GM21717 (cell line): Measurements from ENCODE around the gene RAI2.

Experiments used
- ATAC-seq: cut with Tn5 transposase; IDR thresholded peaks from one replicate; pipeline ENCODE4 v1.9.1; 2021; ENCODE audit warnings: mild to moderate bottlenecking, moderate library complexity; ENCODE audit not compliant: unreplicated experiment

The RAI2 gene

DNA sequence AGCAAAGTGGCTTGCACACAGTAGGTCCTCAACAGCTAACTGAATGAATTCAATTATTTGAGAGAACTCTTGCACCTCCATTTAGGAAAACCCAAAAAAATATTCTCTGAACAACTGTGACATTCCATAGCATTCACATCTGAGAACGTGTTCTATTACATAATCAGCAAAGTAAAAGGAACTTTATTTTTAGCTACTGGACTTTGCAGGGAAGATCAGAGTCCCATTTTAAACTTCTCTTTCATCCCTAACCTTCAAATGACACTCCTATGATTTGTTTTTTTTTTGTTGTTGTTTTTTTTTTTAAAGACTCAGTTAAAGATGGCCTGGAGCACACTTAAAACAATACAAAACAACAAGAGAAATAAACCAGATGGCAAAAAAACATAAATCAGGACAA, 30.9 kb downstream of the RAI2 start:
- ATAC-seq = no peak

DNA sequence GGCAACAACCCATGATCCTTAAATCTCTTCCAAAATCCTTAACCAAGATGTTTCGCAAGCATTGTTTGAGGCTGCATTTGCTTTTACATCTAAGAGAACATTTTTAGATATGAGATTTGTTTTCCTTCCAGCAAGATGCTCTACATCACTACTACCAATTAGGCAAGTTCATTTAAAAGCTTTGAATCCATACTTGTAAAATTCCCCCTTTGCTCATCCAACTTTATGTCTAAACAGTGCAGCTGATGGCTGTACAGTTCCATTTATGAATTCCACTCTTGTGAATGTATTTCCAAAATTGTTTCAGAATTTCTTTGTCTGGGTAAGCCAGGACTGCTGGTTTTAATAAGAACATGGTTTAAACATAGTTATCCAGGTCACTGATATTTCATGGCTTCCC, 31.5 kb downstream of the RAI2 start:
- ATAC-seq = no peak

DNA sequence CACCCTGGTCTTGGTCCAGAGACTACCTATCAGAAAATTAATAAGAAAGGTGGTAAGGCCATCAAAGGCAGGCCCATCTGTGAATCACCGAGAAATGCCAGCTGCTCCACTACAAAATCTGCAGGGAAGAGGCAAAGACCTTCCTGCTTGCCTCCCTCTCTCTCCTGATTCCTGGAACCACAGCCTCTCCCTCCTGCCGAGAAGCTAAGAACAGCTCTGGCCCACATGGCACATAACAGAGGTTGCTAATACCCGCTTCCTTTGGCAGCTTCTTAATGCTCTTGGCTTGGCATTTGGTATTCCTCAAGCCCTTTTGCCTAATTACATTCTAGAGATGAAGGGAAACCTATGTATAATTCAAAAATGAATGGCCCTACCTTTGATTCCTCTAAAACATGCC, 32.9 kb downstream of the RAI2 start:
- ATAC-seq = no peak

DNA sequence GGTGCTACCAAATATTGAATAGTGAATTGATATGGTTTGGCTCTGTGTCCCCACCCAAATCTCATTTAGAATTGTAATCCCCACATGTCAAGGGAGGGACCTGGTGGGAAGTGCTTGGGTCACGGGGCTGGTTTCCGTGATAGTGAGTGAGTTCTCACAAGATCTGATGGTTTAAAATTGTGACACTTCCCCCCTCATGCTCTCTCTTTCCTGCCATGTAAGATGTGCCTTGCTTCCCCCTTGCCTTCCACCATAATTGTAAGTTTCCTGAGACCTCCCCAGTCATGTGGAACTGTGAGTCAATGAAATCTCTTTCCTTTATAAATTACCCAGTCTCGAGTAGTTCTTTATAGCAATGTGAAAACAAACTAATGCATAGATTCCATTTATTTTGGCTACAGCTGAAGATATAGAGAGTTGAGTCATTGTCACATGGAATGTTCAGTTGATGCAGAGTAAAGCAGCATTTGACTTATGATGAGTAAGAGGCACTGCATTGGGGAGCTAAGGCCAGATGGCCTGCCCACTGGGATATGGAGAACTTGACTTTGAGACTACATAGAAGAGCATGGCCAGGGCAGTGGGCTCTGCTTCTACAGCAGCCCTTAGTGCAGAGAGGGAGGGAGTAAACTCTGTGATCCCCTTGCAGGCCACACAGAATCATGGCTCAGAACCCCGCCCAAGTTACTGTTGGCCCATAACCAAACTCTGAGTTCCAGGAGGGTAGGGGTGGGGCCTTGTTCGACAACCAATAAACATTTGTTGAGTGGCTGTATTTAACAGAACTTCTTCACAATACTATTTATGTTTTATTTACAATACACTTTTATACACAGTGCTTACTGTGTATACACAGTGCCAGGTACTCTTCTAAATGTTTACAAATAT, 34.2 kb downstream of the RAI2 start:
- ATAC-seq = no peak

DNA sequence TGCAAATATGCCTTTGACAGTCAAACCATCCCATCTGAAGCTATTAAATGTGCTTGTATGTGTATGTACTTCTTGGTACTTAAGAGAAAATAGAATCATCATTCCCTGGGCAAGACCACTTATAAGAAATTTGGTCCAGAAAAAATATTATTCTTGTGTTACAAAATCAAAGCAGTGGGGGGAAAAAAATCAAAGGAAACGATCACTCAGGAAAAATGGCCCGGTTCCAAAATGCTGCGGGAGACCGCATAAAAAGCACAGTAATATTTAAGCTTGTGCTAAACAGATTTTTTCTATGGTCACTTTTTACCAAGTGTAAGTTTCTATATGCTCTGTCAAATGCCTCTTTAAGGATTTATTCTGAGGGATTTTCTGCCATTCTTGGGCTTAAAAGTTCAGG, 36.1 kb downstream of the RAI2 start:
- ATAC-seq = no peak

DNA sequence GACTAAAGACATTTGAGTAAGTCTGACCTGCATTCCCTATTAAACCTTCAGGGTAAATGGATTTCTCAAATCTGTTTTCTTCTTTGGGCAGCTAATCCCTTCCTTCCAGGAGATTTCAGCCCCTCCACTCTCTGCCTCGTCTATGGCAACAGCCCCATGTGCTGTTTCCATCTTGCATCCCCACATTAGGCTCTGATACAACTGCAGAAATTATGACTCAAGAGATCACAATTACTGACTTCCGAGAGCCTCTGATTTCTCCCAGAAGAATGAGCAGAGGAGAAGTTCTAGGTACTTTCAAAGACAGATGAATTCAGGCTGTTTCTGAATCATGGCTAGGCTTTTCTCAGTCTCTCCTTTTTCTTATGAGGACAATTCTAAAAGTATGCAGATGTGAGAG, 38.7 kb downstream of the RAI2 start:
- ATAC-seq = no peak

DNA sequence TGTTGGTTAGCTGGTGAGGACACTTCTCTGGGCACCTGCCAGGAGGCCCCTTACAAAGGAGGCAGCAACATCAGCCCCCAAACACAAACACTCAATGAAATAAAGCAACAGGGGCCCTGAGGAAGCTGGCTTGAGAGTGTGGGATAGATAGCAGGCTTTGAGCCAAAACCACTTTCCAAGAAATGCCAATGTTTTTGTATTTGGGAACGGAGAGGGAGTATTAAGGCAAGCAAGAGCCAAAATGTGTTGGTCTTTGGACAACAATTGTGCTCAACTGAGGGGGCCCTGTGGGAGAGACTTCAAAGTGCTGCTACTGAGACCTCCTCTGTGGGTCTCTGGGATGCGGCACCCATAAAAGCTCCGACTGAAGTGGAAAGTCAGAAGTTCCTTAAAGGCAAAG, 41.0 kb downstream of the RAI2 start:
- ATAC-seq = no peak

DNA sequence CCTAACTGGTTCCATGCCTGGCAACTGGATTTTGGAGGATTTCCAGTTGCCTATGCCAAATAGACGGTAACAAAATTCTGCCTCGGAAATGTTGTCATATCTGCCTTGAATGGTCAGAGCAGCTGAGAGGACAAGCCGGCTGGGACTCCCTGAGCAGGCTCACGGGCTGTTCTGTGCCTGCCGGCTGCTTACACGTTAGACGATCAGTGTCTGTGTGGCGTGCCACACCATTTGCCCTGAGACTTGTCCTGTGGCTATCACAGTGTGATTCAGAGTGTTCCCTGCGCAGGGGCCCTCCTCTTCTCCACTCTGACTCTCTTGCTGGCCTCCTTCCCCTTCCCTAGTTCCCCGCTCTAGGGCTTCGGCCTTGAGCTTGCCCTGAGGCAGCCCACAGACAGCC, 42.4 kb downstream of the RAI2 start:
- no peak for ATAC-seq

DNA sequence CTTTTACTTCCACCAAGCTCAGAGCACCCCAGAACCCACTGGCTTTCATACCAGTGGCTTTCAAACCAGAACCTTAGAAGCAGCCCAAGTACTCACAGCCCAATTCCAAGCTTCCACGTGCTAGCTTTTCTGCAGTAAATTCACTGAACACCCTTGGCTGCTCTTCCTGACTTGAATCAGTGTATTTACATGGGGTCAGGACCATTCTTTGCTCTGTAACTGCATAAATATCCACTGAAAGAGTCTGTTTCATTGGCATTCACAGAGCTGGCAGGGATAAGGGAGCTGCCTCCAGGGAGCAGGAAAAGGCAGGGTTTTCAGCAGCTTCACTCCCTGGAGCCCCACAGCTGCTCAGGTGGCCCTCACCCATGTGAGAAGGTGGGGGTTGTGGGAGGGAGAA, 43.8 kb downstream of the RAI2 start:
- ATAC-seq = no peak

DNA sequence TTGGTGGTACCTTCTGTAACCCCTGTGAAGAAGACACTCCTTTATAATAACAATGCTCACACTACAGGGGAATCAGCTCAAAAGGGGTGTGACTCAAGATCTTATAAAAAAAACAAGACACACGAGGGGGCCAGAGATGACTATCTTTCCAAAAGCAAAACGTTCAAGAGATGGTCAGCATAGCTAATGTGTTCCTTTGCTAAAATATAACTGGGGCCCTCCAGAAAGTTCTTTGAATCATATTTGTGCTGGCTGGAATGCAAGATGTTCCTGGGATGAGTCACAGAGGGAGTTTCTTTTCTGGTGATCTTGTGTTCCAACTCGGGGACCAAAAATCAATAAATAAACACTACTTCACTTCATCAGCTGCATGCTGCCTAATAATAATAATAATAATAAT, 46.5 kb downstream of the RAI2 start:
- ATAC-seq = no peak

DNA sequence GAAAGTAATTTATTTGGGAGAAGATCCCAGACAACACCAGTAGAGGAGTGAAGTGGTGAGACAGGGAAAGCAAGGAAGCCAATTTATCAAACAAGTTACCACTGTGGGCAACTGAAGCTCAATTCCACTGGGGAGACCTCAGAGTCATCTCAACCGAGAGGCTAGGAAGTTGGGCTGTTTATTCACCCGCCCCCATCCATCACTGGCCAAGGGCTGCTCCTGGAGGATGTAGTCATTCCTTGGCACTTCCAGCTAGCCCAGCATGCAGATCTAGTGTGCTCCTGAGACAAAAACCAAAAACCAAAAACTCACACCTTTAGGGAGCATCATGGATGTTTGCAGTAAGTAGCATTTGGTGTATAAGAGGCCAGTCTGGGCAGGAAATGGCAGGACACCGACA, 47.0 kb downstream of the RAI2 start:
- no peak for ATAC-seq

DNA sequence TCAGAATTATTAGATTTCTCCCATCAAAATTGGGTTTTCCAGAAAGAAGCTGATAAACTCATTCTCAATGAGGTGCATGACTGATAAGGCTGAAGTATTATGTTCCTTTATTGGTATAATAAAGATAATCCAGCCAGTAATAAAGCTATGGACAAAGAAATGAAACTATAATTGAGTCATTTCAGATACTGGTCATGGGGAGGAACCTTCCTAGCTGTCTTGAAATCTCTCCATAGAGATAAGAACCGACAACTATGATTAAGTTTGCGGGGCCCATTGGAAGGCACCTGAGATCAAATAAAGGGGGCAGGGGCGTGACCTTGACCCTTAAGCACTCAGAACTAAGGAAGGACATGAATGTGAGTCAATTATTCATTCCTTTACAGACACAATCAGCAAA, 47.8 kb downstream of the RAI2 start:
- no peak for ATAC-seq

DNA sequence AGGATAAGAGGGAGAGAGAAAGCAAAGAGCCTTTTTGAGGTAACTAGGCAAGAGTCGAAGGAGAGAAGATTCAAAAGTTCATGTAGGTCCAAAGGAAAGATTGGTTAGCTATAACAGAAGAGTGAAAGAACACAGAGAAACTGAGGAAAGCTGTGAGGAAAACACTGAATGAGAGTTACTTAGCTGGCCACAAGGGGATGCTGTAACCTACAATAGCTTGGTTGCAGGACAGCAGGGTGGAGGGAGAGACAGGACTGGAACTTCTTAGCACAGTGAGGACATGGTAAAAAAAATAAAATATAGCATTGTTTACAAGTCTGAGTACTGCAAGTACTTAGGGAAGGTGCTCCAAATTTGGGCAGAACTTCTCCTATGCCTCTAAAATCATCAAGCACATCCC, 48.3 kb downstream of the RAI2 start:
- ATAC-seq = no peak

DNA sequence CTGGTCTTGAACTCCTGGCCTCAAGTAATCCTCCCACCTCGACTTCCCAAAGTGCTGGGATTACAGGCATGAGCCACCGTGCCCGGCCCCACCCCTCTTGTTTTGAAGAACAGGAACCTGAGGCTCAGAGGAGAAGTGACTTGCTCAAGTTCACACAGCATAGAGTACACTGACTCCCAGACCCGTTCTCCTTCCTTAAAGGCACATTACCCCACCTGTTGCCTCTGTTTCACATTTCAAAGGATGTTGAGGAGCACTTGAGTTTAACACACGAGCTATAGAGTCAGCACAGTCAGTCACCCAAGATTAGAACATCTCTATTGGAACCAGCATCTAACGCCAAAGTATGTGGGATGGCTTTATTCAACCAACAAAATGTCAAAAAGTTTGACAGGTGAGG, 51.1 kb downstream of the RAI2 start:
- no peak for ATAC-seq

DNA sequence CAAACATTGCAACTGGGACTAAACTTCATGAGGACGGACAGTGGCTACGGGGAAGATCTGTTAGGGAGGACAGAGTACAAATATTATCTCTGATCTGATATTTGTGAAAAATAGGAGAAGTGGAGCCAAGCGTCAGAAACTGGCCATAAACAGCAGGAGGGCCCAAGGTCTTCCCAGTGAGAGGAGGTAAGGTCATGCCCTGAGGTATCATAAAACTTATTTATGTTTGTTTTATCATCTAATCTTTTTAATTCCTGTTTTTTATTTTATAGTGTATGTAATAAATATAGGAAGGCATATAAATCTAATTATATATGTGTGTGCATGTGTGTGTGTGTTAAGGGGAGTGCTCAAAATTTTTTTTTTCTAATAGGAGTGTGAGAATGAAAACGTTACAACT, 51.8 kb downstream of the RAI2 start:
- no peak for ATAC-seq

DNA sequence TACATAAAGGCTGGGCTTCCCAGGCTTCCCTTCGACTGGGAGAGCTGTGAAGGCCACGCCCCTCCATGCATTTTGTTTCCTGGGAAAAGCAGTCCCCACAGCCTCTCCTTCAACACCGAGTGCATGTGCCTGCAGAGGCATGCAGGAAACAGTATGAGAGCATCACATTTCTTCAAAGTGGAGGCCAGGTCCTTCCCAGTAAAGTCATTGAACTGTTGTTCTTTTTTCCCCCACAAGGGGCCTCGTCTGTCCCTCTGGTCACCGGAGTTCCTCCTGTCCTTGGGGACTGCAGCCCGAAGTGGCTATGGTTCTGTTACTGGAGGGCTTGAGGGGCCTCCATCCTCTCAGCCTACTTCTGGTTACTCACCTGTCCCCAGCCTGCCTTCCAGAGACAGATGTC, 56.0 kb downstream of the RAI2 start:
- ATAC-seq = no peak

DNA sequence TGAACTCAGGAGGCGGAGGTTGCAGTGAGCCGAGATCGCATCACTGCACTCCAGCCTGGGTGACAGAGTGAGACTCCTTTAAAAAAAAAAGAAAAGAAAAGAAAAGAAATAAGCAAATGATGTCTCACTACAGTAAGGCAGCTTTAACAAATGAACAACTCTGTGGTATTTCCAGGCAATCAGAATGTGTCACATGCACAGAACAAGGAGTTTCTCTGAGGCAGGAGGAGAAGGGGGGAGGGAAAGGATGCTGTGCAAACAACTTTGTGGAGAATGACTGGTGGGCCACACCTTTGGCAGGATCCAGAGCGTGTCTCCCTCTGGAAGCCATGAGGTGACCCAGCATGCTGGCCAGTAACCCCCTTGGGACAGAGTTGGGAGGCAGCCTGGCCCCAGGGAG, 57.6 kb downstream of the RAI2 start:
- ATAC-seq = no peak

DNA sequence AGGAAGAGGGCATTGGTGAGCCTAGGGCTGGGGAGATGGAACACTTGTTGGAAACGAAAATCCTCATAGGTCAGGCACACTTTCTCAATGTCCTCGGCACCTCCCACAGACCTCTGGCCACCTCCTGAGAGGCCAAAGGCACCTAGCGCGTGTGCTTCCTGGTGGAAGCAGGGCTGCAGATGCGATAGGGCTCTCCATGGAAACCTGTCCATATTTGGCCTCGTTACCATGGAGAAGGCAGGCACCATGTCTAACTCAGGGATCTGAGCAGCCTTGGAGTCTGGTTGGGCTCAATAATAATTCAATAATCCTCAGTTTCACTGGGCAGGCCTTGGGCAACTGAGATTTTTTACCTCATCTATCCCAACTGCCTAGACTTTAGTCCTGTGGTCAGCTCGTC, 58.3 kb downstream of the RAI2 start:
- ATAC-seq = no peak

DNA sequence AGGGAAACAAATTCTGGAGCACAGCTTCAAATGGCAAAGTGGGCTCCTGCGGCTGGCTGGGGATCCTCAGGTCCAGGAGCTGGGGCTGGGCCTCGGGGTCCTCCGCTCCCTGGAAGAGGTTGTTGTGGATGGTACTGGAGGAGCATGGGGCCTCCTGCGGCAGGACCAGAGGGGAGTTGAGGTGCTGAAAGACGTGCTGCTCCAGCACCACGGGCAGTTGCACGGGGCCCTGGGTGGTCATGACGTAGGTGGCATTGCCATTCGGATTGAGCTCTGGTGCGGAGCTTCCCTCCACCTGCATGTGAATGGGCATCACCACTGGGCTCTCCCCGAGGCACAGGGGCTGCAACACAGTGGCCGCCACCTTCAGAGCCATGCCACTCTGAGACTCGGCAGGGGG, 59.7 kb downstream of the RAI2 start:
- no peak for ATAC-seq

DNA sequence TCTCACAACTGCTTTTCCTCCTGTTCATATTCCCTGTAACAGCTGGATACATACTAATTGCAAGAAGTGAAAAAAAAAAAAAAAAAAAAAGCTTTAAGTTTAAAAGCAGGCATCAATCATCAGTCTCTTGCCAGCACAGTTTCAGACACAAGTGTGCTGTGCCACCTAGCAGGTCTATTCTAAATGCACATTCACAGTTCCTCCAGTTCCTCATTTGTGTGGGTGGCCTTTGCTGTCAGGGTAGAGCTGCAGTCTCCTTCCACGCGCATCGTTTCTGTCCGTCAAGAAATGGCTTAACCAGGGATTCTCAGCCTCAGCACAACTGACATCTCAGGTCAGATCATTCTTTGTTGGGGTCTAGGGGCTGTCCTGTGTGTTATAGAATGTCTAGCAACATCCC, 62.2 kb downstream of the RAI2 start:
- no peak for ATAC-seq

DNA sequence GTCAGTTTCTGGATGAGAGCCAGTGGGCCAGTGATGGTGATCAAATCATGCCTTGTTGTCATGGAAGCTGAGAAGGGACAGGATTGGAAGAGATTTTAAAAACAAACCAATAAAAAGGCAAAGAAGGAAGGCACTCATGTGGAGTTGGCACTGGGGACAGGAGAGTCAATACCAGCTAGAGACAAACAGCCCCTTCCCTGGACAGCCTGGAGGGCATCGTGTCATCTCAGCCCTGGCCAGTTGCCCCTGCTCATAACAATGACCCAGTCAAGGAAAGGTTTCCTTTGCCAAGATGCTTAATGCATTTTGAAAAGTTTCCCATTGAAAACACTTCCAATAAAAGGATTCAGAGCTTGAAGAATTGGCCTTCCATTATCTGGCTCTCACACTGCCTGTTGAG, 68.3 kb downstream of the RAI2 start:
- no peak for ATAC-seq

DNA sequence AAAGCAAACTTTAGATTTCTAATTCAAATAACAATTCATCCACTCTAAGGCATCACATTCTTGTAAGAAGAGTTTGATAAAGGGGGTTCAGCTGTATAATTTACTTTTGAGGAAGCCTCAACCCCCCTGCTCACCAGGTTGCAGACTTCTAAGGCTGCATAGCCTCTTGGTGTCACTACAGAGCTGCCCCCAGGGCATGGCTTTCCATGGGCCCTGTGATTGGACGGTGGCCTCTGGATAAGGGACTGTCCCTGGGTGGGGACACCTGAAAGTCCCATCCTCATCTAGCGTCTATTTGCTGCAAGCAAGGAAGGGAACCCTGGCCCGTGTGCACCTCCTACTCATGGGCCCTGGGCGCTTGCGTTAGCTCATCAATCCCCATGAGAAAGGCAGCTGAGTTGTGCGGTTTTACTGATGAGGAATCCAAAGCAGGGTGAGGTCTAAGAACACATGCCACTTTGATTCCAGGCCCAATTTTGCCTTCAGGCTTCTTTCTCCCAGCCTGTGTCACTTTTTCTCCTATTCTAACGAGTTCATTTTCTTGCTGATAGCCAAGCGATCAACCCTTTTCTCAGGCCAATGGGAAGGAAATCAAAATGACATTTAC, 72.0 kb downstream of the RAI2 start:
- ATAC-seq = no peak

DNA sequence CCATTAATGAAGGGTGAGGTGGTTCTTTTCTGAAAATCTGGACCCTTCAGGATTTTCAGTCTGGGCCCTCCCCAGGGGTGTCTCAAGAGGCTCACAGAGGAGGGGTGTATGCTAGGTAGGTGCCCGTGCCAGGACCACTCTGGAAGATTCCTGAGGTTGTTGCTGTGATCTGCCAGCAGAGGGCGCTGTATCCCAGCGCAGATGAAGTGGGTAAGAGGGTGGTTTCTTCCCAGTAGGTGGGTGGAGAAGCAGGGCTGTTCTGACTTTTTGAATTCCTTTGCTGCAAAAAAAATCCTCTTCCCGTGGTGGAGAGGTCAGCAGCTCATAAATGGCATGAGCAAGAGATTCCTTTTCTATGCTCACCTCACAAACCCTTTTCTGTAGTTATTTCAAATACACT, 72.7 kb downstream of the RAI2 start:
- no peak for ATAC-seq
